Hepatocyte (in vitro differentiated cells): Measurements from ENCODE around the gene TTC7B.

Experiments
- EZH2 ChIP-seq: fragments of 200-600 bp; sonication (generic); IDR thresholded peaks from 2 replicates; pipeline ENCODE4 v1.6.1; 2016; ENCODE audit warnings: antibody characterized with exemption, mild to moderate bottlenecking, borderline replicate concordance
- EZH2phosphoT487 ChIP-seq: fragments of 200-600 bp; sonication (generic); IDR thresholded peaks from one replicate; pipeline ENCODE4 v1.6.1; 2018; ENCODE audit warnings: antibody characterized with exemption, mild to moderate bottlenecking, low read depth, moderate library complexity; ENCODE audit not compliant: unreplicated experiment, severe bottlenecking
- TF ChIP-seq, protein P1 (sequence below): fragments of 200-600 bp; sonication (generic); IDR thresholded peaks from 2 replicates; pipeline ENCODE4 v1.5.1; 2016; ENCODE audit warnings: antibody characterized with exemption, mild to moderate bottlenecking; ENCODE audit not compliant: poor library complexity

- TF ChIP-seq, protein P1, sequence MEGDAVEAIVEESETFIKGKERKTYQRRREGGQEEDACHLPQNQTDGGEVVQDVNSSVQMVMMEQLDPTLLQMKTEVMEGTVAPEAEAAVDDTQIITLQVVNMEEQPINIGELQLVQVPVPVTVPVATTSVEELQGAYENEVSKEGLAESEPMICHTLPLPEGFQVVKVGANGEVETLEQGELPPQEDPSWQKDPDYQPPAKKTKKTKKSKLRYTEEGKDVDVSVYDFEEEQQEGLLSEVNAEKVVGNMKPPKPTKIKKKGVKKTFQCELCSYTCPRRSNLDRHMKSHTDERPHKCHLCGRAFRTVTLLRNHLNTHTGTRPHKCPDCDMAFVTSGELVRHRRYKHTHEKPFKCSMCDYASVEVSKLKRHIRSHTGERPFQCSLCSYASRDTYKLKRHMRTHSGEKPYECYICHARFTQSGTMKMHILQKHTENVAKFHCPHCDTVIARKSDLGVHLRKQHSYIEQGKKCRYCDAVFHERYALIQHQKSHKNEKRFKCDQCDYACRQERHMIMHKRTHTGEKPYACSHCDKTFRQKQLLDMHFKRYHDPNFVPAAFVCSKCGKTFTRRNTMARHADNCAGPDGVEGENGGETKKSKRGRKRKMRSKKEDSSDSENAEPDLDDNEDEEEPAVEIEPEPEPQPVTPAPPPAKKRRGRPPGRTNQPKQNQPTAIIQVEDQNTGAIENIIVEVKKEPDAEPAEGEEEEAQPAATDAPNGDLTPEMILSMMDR: no peak
- TF ChIP-seq EZH2: no peak
- no peak for TF ChIP-seq EZH2phosphoT487
Observed at GRCh38 chr14:90603336-90603735, 212.9 kb downstream of the TTC7B start.
